NCI-H460 (cell line): ENCODE measurements around the gene GADD45GIP1. TPM values are rescaled to one million over a fixed set of nuclear protein-coding genes. Genes with fewer than 3 reads are reported as not detected.

Source experiments
- DNase-seq: peaks from one replicate; pipeline ENCODE4 v3.0.0-alpha.2; 2016; ENCODE audit warnings: low read depth; ENCODE audit errors: extremely low read depth
- small RNA-seq, 2 experiments: library from RNA; depleted of rRNA; stranded (forward); fragments of <200 nt; gene quantifications; one replicate each; pipeline ENCODE3, GENCODE V24; 2014
- total RNA-seq: library from RNA; depleted of rRNA; stranded (reverse); fragments of >200 nt; shearing (Covaris generic); gene quantifications from 2 replicates; pipeline ENCODE4 v1.2.3, GENCODE V29; 2014; rRNA removed

Gene GADD45GIP1
- total RNA-seq, 1 experiment from 2014 or later, result 24.7 TPM

GRCh38 chr19:12913851-12914690, 43.0 kb downstream of the GADD45GIP1 start:
- no peak for DNase-seq

- no peak for DNase-seq
Observed at GRCh38 chr19:12913011-12913561, 43.9 kb downstream of the GADD45GIP1 start.

- DNase-seq, result no peak
Observed at GRCh38 chr19:12912571-12912970, 44.5 kb downstream of the GADD45GIP1 start.

GRCh38 chr19:12907166-12907565, 49.9 kb downstream of the GADD45GIP1 start:
- DNase-seq, result no peak

Small RNA genes within 50 kb of the gene (small RNA-seq; reads per million reads assigned to genes)
- 0 reads per million in 2 experiments for gene MIR5695
- 0.02 to 0.12 reads per million in 2 experiments for gene MIR6515

Other genes starting within 250 kb of the GADD45GIP1 start
- 17.4 and 23.4 TPM in 2 replicates for gene TNPO2, start 233.3 kb downstream of the GADD45GIP1 start, total RNA-seq
- 141 and 145 TPM in 2 replicates for gene TRIR, start 222.5 kb downstream of the GADD45GIP1 start, total RNA-seq
- gene GET3, start 219.7 kb downstream of the GADD45GIP1 start, total RNA-seq, result 50.9 and 53.9 TPM in 2 replicates
- 0.22 TPM in 1 of 2 replicates, not detected in the other for gene BEST2, start 205.4 kb downstream of the GADD45GIP1 start, total RNA-seq
- gene HOOK2, start 181.7 kb downstream of the GADD45GIP1 start, total RNA-seq, result 6.0 TPM in 2 replicates
- 137 and 153 TPM in 2 replicates for gene JUNB, start 165.7 kb downstream of the GADD45GIP1 start, total RNA-seq
- 216 and 259 TPM in 2 replicates for gene PRDX2, start 155.4 kb downstream of the GADD45GIP1 start, total RNA-seq
- not detected in 2 replicates for gene THSD8, start 155.2 kb downstream of the GADD45GIP1 start, total RNA-seq
- gene RNASEH2A, start 150.6 kb downstream of the GADD45GIP1 start, total RNA-seq, result 25.6 and 31.1 TPM in 2 replicates
- gene RTBDN, start 122.6 kb downstream of the GADD45GIP1 start, total RNA-seq, result not detected in 2 replicates
- gene MAST1, start 118.7 kb downstream of the GADD45GIP1 start, total RNA-seq, result 1.7 TPM in 2 replicates
- gene DNASE2, start 75.8 kb downstream of the GADD45GIP1 start, total RNA-seq, result 24.5 and 26.8 TPM in 2 replicates
- gene KLF1, start 70.0 kb downstream of the GADD45GIP1 start, total RNA-seq, result 0.52 and 1.3 TPM in 2 replicates
- 5.5 and 5.8 TPM in 2 replicates for gene GCDH, start 66.1 kb downstream of the GADD45GIP1 start, total RNA-seq
- gene SYCE2, start 37.9 kb downstream of the GADD45GIP1 start, total RNA-seq, result 0.37 TPM in 1 of 2 replicates, not detected in the other
- 45.7 and 46.9 TPM in 2 replicates for gene FARSA, start 23.5 kb downstream of the GADD45GIP1 start, total RNA-seq
- gene CALR, start 18.6 kb downstream of the GADD45GIP1 start, total RNA-seq, result 378 and 410 TPM in 2 replicates
- gene RAD23A, start 11.4 kb downstream of the GADD45GIP1 start, total RNA-seq, result 165 and 189 TPM in 2 replicates
- gene DAND5, start 12.4 kb upstream of the GADD45GIP1 start, total RNA-seq, result not detected in 2 replicates
- 5.2 and 8.2 TPM in 2 replicates for gene NFIX, start 38.3 kb upstream of the GADD45GIP1 start, total RNA-seq
- 1.4 and 2.7 TPM in 2 replicates for gene LYL1, start 145.6 kb upstream of the GADD45GIP1 start, total RNA-seq
- gene TRMT1, start 159.5 kb upstream of the GADD45GIP1 start, total RNA-seq, result 36.2 and 42.8 TPM in 2 replicates
- 32.0 and 35.3 TPM in 2 replicates for gene NACC1, start 161.0 kb upstream of the GADD45GIP1 start, total RNA-seq
- 49.9 and 58.8 TPM in 2 replicates for gene STX10, start 193.2 kb upstream of the GADD45GIP1 start, total RNA-seq
- 35.3 and 43.7 TPM in 2 replicates for gene IER2, start 193.2 kb upstream of the GADD45GIP1 start, total RNA-seq